ENCODE data around the gene KRT84. TPM values are rescaled to one million over a fixed set of nuclear protein-coding genes. Genes with fewer than 3 reads are reported as not detected.

KRT84 gene
- total RNA-seq, 1 experiment from 2014 or later, result not detected

- CTCF ChIA-PET, result interaction anchor here (0.9 to 4.0 kb wide), 11 partner anchors 8 to 508 kb away, joined by 3 to 57 read pairs (median 12); no protein-coding TSS in a partner anchor
- TF ChIP-seq EGR1 (IDR thresholded peaks at IDR 0.05; ENCODE audit: low read depth) (no peak), FOSL1 (IDR thresholded peaks at IDR 0.05; ENCODE audit: low read depth) (no peak), ELF1 (IDR thresholded peaks at IDR 0.05; ENCODE audit: borderline replicate concordance, low read depth) (no peak), EZH2 (IDR thresholded peaks at IDR 0.05) (no peak), SIN3A (IDR thresholded peaks at IDR 0.05; ENCODE audit: low read depth) (no peak), POLR2A (IDR thresholded peaks at IDR 0.05; ENCODE audit: borderline replicate concordance, extremely low read depth, insufficient read depth, insufficient read length) (no peak), JUND (IDR thresholded peaks at IDR 0.05) (no peak), MAX (IDR thresholded peaks at IDR 0.05) (no peak), ZNF274 (IDR thresholded peaks at IDR 0.05; ENCODE audit: low read depth, low read length) (no peak), YY1 (IDR thresholded peaks at IDR 0.05; ENCODE audit: extremely low read depth, insufficient replicate concordance, low read depth, low read length) (no peak), SP1 (IDR thresholded peaks at IDR 0.05; ENCODE audit: low read depth) (no peak), CTCF (IDR thresholded peaks at IDR 0.05 in 2 of 3, conservative IDR thresholded peaks at IDR 0.05 in 1 of 3; ENCODE audit: borderline replicate concordance in 1 of 3, insufficient read depth in 1 of 3, low read depth in 2 of 3, low read length in 2 of 3) (no peak), SRF (IDR thresholded peaks at IDR 0.05; ENCODE audit: low read depth) (no peak), REST (IDR thresholded peaks at IDR 0.05; ENCODE audit: low read depth) (no peak), ZFX (IDR thresholded peaks at IDR 0.05) (no peak), POLR2AphosphoS5 (IDR thresholded peaks at IDR 0.05; ENCODE audit: low read depth, low read length) (no peak), ZBTB33 (IDR thresholded peaks at IDR 0.05; ENCODE audit: extremely low read depth, insufficient replicate concordance, low read length) (no peak), CEBPB (IDR thresholded peaks at IDR 0.05; ENCODE audit: low read depth) (no peak)
- Histone ChIP-seq H3K4me2 (ENCODE audit: low read length) (no peak overlapping the region), H3K27ac (ENCODE audit: low read depth, low read length) (no peak overlapping the region), H3K9ac (ENCODE audit: low read length) (no peak overlapping the region), H2AFZ (ENCODE audit: low read depth, low read length, poor library complexity, severe bottlenecking) (no peak overlapping the region), H3K4me1 (ENCODE audit: control insufficient read depth in 1 of 2, insufficient read depth in 2 of 2, low read length in 2 of 2) (peaks cover 0 to 2% of the 10 kb centered on the region in 2 experiments; a peak in 1 of 4 replicates), H3K4me3 (replicated peaks in 1 of 2; ENCODE audit: low read depth in 1 of 2, low read length in 2 of 2) (no peak overlapping the region), H3K27me3 (ENCODE audit: insufficient read depth, low read length) (no peaks in the 10 kb centered on the region), H4K20me1 (ENCODE audit: insufficient read depth) (no peaks in the 10 kb centered on the region), H3K79me2 (ENCODE audit: insufficient read depth, low read length) (no peaks in the 10 kb centered on the region), H3K9me2 (ENCODE audit: insufficient read depth) (no peaks in the 10 kb centered on the region), H3K9me3 (ENCODE audit: control insufficient read depth in 1 of 2, insufficient read depth in 1 of 2, low read depth in 1 of 2, low read length in 2 of 2) (peaks cover 0 to 10% of the 10 kb centered on the region in 2 experiments; a peak in 1 of 4 replicates), H3K36me3 (ENCODE audit: control insufficient read depth in 1 of 2, insufficient read depth in 2 of 2, low read length in 2 of 2) (no peaks in the 10 kb centered on the region)
- POLR2A ChIA-PET, result no interaction called here
- intact Hi-C loops (cut with micrococcal nuclease), result loop anchor here (1.0 to 5.0 kb wide), 4 partner anchors 215 to 609 kb away; no protein-coding TSS in a partner anchor
- RAD21 ChIA-PET (ENCODE audit: low non-redundant PET in 1 of 2, low total read pairs in 2 of 2, uncharacterized antibody in 2 of 2, unreplicated experiment in 2 of 2), result interaction anchor here (1.0 to 2.0 kb wide), 3 partner anchors 215 to 508 kb away, joined by 3 to 14 read pairs (median 4); no protein-coding TSS in a partner anchor
- no TSS peak for BruUV-seq (replicated peaks)
- ATAC-seq, result no peak
- DNase-seq (ENCODE audit: low read depth, low spot score), result no peak
Observed at GRCh38 chr12:52371716-52372115, 13.7 kb downstream of the KRT84 start.

All from HCT116 (cell line).